CD14-positive monocyte (primary cell): ENCODE measurements around the gene ACTN4. TPM values are rescaled to one million over a fixed set of nuclear protein-coding genes. Genes with fewer than 3 reads are reported as not detected.

Experiments used
- DNase-seq, 3 donors: peaks; one replicate each; pipeline ENCODE4 v3.0.0-alpha.2; 2011 to 2022
- H2AFZ ChIP-seq: 2 replicates; pipeline ENCODE4 v1.6.0; 2012; ENCODE audit warnings: mild to moderate bottlenecking, low read depth, low read length, inconsistent platforms; ENCODE audit not compliant: insufficient read depth, poor library complexity, severe bottlenecking
- H3K27ac ChIP-seq, 2 donors: 1 replicate in 1 of 2; 2 replicates in 1 of 2; pipeline ENCODE4 v1.5.1; 2012 to 2013; ENCODE audit warnings: low read length in 2 of 2, control low read depth in 1 of 2, inconsistent platforms in 1 of 2, low read depth in 1 of 2, mild to moderate bottlenecking in 1 of 2
- H3K27me3 ChIP-seq, 2 donors: one replicate each; pipeline versions ENCODE4 v1.6.0 to v1.6.1; 2011 to 2013; ENCODE audit warnings: low read length in 2 of 2; ENCODE audit not compliant: control insufficient read depth in 2 of 2, insufficient read depth in 2 of 2
- H3K36me3 ChIP-seq, 2 donors: replicated peaks in 1 of 2; 1 replicate in 1 of 2; 2 replicates in 1 of 2; pipeline versions ENCODE4 v1.5.1 to v1.6.1; 2012 to 2013; ENCODE audit warnings: low read length in 2 of 2, control low read depth in 1 of 2, inconsistent platforms in 1 of 2, mild to moderate bottlenecking in 1 of 2; ENCODE audit not compliant: insufficient read depth in 2 of 2, control insufficient read depth in 1 of 2
- H3K4me1 ChIP-seq, 2 donors: 1 replicate in 1 of 2; 2 replicates in 1 of 2; pipeline versions ENCODE4 v1.5.1 to v1.6.1; 2012 to 2013; ENCODE audit warnings: low read length in 2 of 2, control low read depth in 1 of 2, inconsistent platforms in 1 of 2, mild to moderate bottlenecking in 1 of 2, moderate library complexity in 1 of 2; ENCODE audit not compliant: insufficient read depth in 2 of 2, control insufficient read depth in 1 of 2
- H3K4me2 ChIP-seq: replicated peaks from 2 replicates; pipeline ENCODE3; 2012; ENCODE audit warnings: low read length, moderate library complexity, mild to moderate bottlenecking; ENCODE audit not compliant: poor library complexity, severe bottlenecking; ENCODE audit errors: extremely low read depth
- H3K4me3 ChIP-seq, 3 experiments: fragments of 200-600 bp in 1 of 3; sonication (generic) in 1 of 3; replicated peaks in 1 of 3; 1 replicate in 2 of 3; 2 replicates in 1 of 3; pipeline ENCODE4 v1.5.1; 2011 to 2013; ENCODE audit warnings: low read length in 3 of 3, mild to moderate bottlenecking in 3 of 3, control low read depth in 2 of 3, low read depth in 2 of 3, inconsistent platforms in 1 of 3, moderate library complexity in 1 of 3
- H3K79me2 ChIP-seq: 2 replicates; pipeline ENCODE4 v1.6.0; 2012; ENCODE audit warnings: mild to moderate bottlenecking, control low read depth, inconsistent platforms, low read length, moderate library complexity; ENCODE audit not compliant: insufficient read depth
- H3K9ac ChIP-seq: 2 replicates; pipeline ENCODE4 v1.6.0; 2017; ENCODE audit warnings: low read length, mild to moderate bottlenecking; ENCODE audit not compliant: insufficient read depth, poor library complexity, severe bottlenecking
- H3K9me3 ChIP-seq, 2 donors: replicated peaks in 1 of 2; 1 replicate in 1 of 2; 2 replicates in 1 of 2; pipeline versions ENCODE4 v1.5.1 to v1.6.1; 2012 to 2013; ENCODE audit warnings: low read length in 2 of 2, control low read depth in 1 of 2; ENCODE audit not compliant: control insufficient read depth in 1 of 2, insufficient read depth in 1 of 2
- H4K20me1 ChIP-seq: 2 replicates; pipeline ENCODE4 v1.6.0; 2012; ENCODE audit warnings: mild to moderate bottlenecking, low read length, control low read depth, moderate library complexity; ENCODE audit not compliant: insufficient read depth
- H3K27ac Mint-ChIP-seq, 7 donors: one replicate each; pipeline ENCODE4 v1.8.0; 2020; ENCODE audit warnings: mild to moderate bottlenecking in 7 of 7, mixed read lengths in 7 of 7, moderate library complexity in 6 of 7, inconsistent platforms in 2 of 7
- H3K27me3 Mint-ChIP-seq, 3 donors: one replicate each; pipeline ENCODE4 v1.8.0; 2021 to 2022; ENCODE audit warnings: low read depth in 3 of 3, mild to moderate bottlenecking in 3 of 3, mixed read lengths in 3 of 3, moderate library complexity in 3 of 3, inconsistent platforms in 1 of 3
- H3K36me3 Mint-ChIP-seq, 2 donors: one replicate each; pipeline ENCODE4 v1.8.0; 2020; ENCODE audit warnings: mixed read lengths in 2 of 2, inconsistent platforms in 1 of 2, mild to moderate bottlenecking in 1 of 2
- H3K4me1 Mint-ChIP-seq: one replicate; pipeline ENCODE4 v1.8.0; 2020; ENCODE audit warnings: mild to moderate bottlenecking, mixed read lengths
- H3K4me3 Mint-ChIP-seq, 2 donors: one replicate each; pipeline ENCODE4 v1.8.0; 2020; ENCODE audit warnings: mild to moderate bottlenecking in 2 of 2, mixed read lengths in 2 of 2, moderate library complexity in 1 of 2
- H3K9me3 Mint-ChIP-seq, 7 donors: one replicate each; pipeline ENCODE4 v1.8.0; 2020 to 2022; ENCODE audit warnings: mixed read lengths in 7 of 7, mild to moderate bottlenecking in 6 of 7, moderate library complexity in 6 of 7, inconsistent platforms in 2 of 7
- WGBS: methylation state at CpG from one replicate; pipeline ENCODE4 v1.1.5; 2013; ENCODE audit warnings: missing lambda C conversion rate; ENCODE audit not compliant: insufficient coverage; 5-methylcytosine and 5-hydroxymethylcytosine counted together
- intact Hi-C, 2 donors: fragments of 100-400 bp; cut with micrococcal nuclease; formaldehyde crosslinking; loops; one replicate each; pipeline versions ENCODE4 v1.15.0 to v1.15.1; 2023
- polyA plus RNA-seq, 3 donors: library from polyadenylated mRNA; depleted of rRNA in 1 of 3; unstranded in 2 of 3; stranded (reverse) in 1 of 3; fragments of 300-500 nt in 2 of 3; fragments of >200 nt in 1 of 3; fragmentation: Illumina TruSeq in 2 of 3; gene quantifications; 1 replicate in 2 of 3; 2 replicates in 1 of 3; pipeline ENCODE4 v1.2.3, GENCODE V29; 2012 to 2021
- TF ChIP-seq, protein P1 (sequence below): fragments of 200-600 bp; IDR thresholded peaks from one replicate; pipeline ENCODE4 v1.8.0; 2022; ENCODE audit warnings: antibody characterized with exemption, mild to moderate bottlenecking

ACTN4 gene
- polyA plus RNA-seq, 3 donors: 8.4 to 177 (median 16.0) TPM

DNA sequence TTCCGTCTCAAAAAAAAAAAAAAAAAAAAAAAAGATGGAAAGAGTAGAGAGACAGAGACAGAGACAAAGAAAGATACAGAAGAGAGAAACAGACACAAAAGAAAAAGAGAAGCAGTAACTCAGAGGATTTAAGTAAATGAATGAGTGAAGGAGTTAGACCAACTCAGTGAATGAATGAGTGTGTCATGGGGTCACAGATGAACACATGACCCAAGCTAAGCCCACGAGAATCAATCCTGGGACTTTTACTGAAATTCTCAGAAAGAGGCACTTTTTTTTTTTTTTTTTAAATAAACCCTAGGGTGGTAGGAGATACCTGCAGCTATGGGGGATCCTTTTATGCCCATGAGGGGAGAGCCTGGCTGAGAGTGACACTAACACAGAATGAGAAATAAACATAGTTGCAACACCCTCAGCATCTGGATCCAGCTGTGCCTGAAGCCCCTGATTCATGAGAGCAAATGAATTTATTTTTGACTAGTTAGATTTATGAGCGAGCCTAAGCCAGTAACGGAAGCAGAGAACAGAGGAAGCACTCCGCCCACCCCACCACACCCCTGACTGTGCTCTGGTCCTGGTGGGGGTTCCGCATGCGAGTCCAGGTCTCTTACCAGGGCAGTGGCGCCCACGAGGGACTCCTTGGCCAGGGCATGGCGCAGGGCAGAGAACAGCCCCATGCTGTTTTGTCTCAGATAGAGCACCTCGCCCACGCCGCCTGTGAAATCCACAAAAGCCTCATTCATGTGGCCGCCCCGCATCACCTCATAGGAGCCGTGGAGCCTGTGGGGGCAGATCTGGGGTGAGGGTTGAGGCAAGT, 92.2 kb downstream of the ACTN4 start:
- H4K20me1 ChIP-seq: no peaks in the 10 kb centered on the region
- no peak overlapping the region for H3K4me3 Mint-ChIP-seq
- H3K9me3 Mint-ChIP-seq: peaks cover 0 to 5% (median 1%) of the 10 kb centered on the region in 7 donors
- H3K9ac ChIP-seq: no peak overlapping the region
- H3K4me1 Mint-ChIP-seq: peaks cover 26% of the 10 kb centered on the region
- peaks cover 0 to 13% of the 10 kb centered on the region in 2 donors for H3K27me3 ChIP-seq
- H3K27me3 Mint-ChIP-seq: peaks cover 15 to 30% (median 15%) of the 10 kb centered on the region in 3 donors
- no peak overlapping the region for H3K4me2 ChIP-seq
- 89% methylated on average over 10 of the region's 16 CpGs for WGBS
- no peak overlapping the region for H3K4me3 ChIP-seq
- TF ChIP-seq, protein P1, sequence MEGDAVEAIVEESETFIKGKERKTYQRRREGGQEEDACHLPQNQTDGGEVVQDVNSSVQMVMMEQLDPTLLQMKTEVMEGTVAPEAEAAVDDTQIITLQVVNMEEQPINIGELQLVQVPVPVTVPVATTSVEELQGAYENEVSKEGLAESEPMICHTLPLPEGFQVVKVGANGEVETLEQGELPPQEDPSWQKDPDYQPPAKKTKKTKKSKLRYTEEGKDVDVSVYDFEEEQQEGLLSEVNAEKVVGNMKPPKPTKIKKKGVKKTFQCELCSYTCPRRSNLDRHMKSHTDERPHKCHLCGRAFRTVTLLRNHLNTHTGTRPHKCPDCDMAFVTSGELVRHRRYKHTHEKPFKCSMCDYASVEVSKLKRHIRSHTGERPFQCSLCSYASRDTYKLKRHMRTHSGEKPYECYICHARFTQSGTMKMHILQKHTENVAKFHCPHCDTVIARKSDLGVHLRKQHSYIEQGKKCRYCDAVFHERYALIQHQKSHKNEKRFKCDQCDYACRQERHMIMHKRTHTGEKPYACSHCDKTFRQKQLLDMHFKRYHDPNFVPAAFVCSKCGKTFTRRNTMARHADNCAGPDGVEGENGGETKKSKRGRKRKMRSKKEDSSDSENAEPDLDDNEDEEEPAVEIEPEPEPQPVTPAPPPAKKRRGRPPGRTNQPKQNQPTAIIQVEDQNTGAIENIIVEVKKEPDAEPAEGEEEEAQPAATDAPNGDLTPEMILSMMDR: no peak
- H2AFZ ChIP-seq: no peak overlapping the region
- no peaks in the 10 kb centered on the region for H3K9me3 ChIP-seq
- no peak for DNase-seq
- H3K79me2 ChIP-seq: no peaks in the 10 kb centered on the region
- peaks cover 22 to 34% of the 10 kb centered on the region in 2 donors for H3K4me1 ChIP-seq
- no peaks in the 10 kb centered on the region for H3K36me3 ChIP-seq
- intact Hi-C loops: loop anchor here in 1 of 2 donors (10.0 kb wide), 1 partner anchor 185 kb away; no protein-coding TSS in a partner anchor
- peaks cover 0 to 3% of the 10 kb centered on the region in 2 donors for H3K36me3 Mint-ChIP-seq
- no peak overlapping the region for H3K27ac Mint-ChIP-seq
- H3K27ac ChIP-seq: no peak overlapping the region

DNA sequence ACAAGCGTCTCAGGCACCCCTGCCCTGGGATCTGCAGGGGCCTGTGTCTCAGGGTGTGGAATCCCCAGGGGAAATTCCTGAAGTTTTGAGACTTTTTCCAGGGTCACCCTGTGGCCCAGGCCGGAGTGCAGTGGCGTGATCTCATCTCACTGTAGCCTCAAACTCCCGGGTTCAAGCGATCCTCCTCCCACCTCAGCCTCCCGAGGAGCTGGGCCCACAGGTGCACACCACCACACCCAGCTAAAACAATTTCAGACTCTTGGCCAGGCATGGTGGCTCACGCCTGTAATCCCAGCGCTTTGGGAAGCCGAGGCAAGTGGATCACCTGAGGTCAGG, 92.8 kb downstream of the ACTN4 start:
- peaks cover 0 to 3% (median 1%) of the 10 kb centered on the region in 7 donors for H3K9me3 Mint-ChIP-seq
- no peak overlapping the region for H3K27ac ChIP-seq
- H3K4me1 ChIP-seq: peaks cover 16 to 28% of the 10 kb centered on the region in 2 donors
- H3K4me2 ChIP-seq: no peak overlapping the region
- no peaks in the 10 kb centered on the region for H3K9me3 ChIP-seq
- 98% methylated on average over 9 of the region's 9 CpGs for WGBS
- no peak overlapping the region for H3K4me3 Mint-ChIP-seq
- H3K27me3 Mint-ChIP-seq: peaks cover 14 to 25% (median 15%) of the 10 kb centered on the region in 3 donors
- H3K36me3 Mint-ChIP-seq: peaks cover 0 to 3% of the 10 kb centered on the region in 2 donors
- no peaks in the 10 kb centered on the region for H3K36me3 ChIP-seq
- TF ChIP-seq, protein P1: no peak
- peak in 1 of 3 donors; percentile 19 for DNase-seq
- H3K27me3 ChIP-seq: peaks cover 0 to 13% of the 10 kb centered on the region in 2 donors
- H3K27ac Mint-ChIP-seq: no peak overlapping the region
- H3K4me1 Mint-ChIP-seq: peaks cover 21% of the 10 kb centered on the region
- intact Hi-C loops: no loop called here
- no peak overlapping the region for H2AFZ ChIP-seq
- H3K4me3 ChIP-seq: no peak overlapping the region
- H4K20me1 ChIP-seq: no peaks in the 10 kb centered on the region
- no peak overlapping the region for H3K9ac ChIP-seq
- no peaks in the 10 kb centered on the region for H3K79me2 ChIP-seq
